Activated CD4-positive, alpha-beta T cell treated with anti-CD3 and anti-CD28 coated beads for 48 hours (primary cell): Measurements from ENCODE around the gene LRRC3B.

Experiments
- DNase-seq: peaks from one replicate; pipeline ENCODE4 v3.0.0-alpha.2; 2020

The LRRC3B gene

GRCh38 chr3:26631390-26631738 lies 8.8 kb downstream of the LRRC3B start:
- DNase-seq: no peak

- no peak for DNase-seq
These were observed 12.0 kb downstream of the LRRC3B start for GRCh38 chr3:26634601-26635000.

- no peak for DNase-seq
These were observed 13.6 kb downstream of the LRRC3B start for GRCh38 chr3:26636096-26636727.

- DNase-seq: no peak
These were observed 15.1 kb downstream of the LRRC3B start for GRCh38 chr3:26637698-26638097.

- no peak for DNase-seq
These were observed 15.5 kb downstream of the LRRC3B start for GRCh38 chr3:26638113-26638512.

- no peak for DNase-seq
These were observed 16.8 kb downstream of the LRRC3B start for GRCh38 chr3:26639339-26639738.

- DNase-seq: no peak
These were observed 24.5 kb downstream of the LRRC3B start for GRCh38 chr3:26647078-26647477.

- no peak for DNase-seq
These were observed 25.9 kb downstream of the LRRC3B start for GRCh38 chr3:26648461-26648860.

GRCh38 chr3:26652164-26652563 lies 29.6 kb downstream of the LRRC3B start:
- no peak for DNase-seq

GRCh38 chr3:26653811-26654425 lies 31.3 kb downstream of the LRRC3B start:
- no peak for DNase-seq

- DNase-seq: no peak
These were observed 32.7 kb downstream of the LRRC3B start for GRCh38 chr3:26655231-26655630.

- no peak for DNase-seq
These were observed 34.9 kb downstream of the LRRC3B start for GRCh38 chr3:26657348-26657976.

- DNase-seq: no peak
These were observed 45.6 kb downstream of the LRRC3B start for GRCh38 chr3:26668171-26668570.

GRCh38 chr3:26668696-26669095 lies 46.1 kb downstream of the LRRC3B start:
- DNase-seq: no peak

GRCh38 chr3:26675336-26675735 lies 52.8 kb downstream of the LRRC3B start:
- DNase-seq: no peak

- no peak for DNase-seq
These were observed 59.1 kb downstream of the LRRC3B start for GRCh38 chr3:26681632-26682031.

- no peak for DNase-seq
These were observed 59.8 kb downstream of the LRRC3B start for GRCh38 chr3:26682406-26682805.

- DNase-seq: no peak
These were observed 61.3 kb downstream of the LRRC3B start for GRCh38 chr3:26683902-26684301.

- no peak for DNase-seq
These were observed 64.9 kb downstream of the LRRC3B start for GRCh38 chr3:26687466-26687865.

- DNase-seq: no peak
These were observed 77.0 kb downstream of the LRRC3B start for GRCh38 chr3:26699553-26699952.

- DNase-seq: no peak
These were observed 80.9 kb downstream of the LRRC3B start for GRCh38 chr3:26703519-26703918.

GRCh38 chr3:26704736-26705135 lies 82.2 kb downstream of the LRRC3B start:
- DNase-seq: no peak

- no peak for DNase-seq
These were observed 85.9 kb downstream of the LRRC3B start for GRCh38 chr3:26708501-26708900.

- no peak for DNase-seq
These were observed 89.8 kb downstream of the LRRC3B start for GRCh38 chr3:26712211-26713026.
